GM13977 (cell line): ENCODE results near the gene SP140.

Experiments
- DNase-seq: peaks from one replicate; pipeline ENCODE4 v3.0.0; 2012; ENCODE audit warnings: low spot score
- in situ Hi-C: fragments of 300-500 bp; cut with MboI; formaldehyde crosslinking; loops from one replicate; pipeline ENCODE4 v1.12.0; 2022; ENCODE audit warnings: low sequenced_read_pairs, low pct_unique_long_range_greater_than_20kb, mixed read lengths, inconsistent platforms; ENCODE audit not compliant: unreplicated experiment
- TF ChIP-seq, protein P1 (sequence below): IDR thresholded peaks from 2 replicates; pipeline ENCODE4 v1.5.1; 2012; ENCODE audit warnings: mild to moderate bottlenecking, control low read depth; ENCODE audit not compliant: insufficient read depth; ENCODE audit errors: extremely low read depth, missing control alignments

Gene SP140

DNA sequence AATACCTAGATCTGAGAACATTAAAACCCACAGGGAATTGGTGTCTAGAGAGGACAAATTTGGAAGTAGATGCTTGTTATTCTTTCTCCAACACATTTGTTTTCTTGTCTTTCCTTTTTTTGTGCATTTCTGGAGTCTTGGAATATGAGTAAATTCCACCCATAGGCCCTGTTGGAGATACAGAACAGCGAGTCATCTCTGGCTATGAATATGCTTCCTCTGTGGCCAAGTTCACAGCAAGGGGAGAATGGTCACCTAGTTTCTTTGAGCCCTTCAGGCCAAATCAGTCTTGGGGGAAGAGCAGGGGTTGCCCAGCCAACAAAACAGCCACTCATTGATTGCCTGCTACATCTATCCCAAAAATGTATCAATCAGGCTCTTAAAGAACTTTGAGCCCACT lies 132.8 kb downstream of the SP140 start:
- TF ChIP-seq, protein P1, sequence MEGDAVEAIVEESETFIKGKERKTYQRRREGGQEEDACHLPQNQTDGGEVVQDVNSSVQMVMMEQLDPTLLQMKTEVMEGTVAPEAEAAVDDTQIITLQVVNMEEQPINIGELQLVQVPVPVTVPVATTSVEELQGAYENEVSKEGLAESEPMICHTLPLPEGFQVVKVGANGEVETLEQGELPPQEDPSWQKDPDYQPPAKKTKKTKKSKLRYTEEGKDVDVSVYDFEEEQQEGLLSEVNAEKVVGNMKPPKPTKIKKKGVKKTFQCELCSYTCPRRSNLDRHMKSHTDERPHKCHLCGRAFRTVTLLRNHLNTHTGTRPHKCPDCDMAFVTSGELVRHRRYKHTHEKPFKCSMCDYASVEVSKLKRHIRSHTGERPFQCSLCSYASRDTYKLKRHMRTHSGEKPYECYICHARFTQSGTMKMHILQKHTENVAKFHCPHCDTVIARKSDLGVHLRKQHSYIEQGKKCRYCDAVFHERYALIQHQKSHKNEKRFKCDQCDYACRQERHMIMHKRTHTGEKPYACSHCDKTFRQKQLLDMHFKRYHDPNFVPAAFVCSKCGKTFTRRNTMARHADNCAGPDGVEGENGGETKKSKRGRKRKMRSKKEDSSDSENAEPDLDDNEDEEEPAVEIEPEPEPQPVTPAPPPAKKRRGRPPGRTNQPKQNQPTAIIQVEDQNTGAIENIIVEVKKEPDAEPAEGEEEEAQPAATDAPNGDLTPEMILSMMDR: no peak
- no peak for DNase-seq
- in situ Hi-C loops: no loop called here

GRCh38 chr2:230360028-230360427 lies 134.5 kb downstream of the SP140 start:
- DNase-seq: no peak
- TF ChIP-seq, protein P1: no peak
- in situ Hi-C loops: no loop called here

GRCh38 chr2:230362030-230362691 lies 136.6 kb downstream of the SP140 start:
- no peak for DNase-seq
- in situ Hi-C loops: no loop called here
- TF ChIP-seq, protein P1: no peak
